Smooth muscle cell (in vitro differentiated cells): ENCODE data around the gene HHEX. TPM values are rescaled to one million over a fixed set of nuclear protein-coding genes. Genes with fewer than 3 reads are reported as not detected.

Experiments
- DNase-seq: peaks from one replicate; lab custom pipeline; 2025; ENCODE audit not compliant: unreplicated experiment; lab: John Stamatoyannopoulos, UW
- H2AFZ ChIP-seq: fragments of 200-600 bp; sonication (generic); 2 replicates; pipeline ENCODE4 v1.6.0; 2016; ENCODE audit warnings: antibody characterized with exemption, low read depth, mild to moderate bottlenecking
- H3F3A ChIP-seq: fragments of 200-600 bp; sonication (generic); 2 replicates; pipeline ENCODE4 v1.6.0; 2017; ENCODE audit warnings: antibody characterized with exemption, low read depth
- H3K27ac ChIP-seq: fragments of 200-600 bp; sonication (generic); 2 replicates; pipeline ENCODE4 v1.5.1; 2016; ENCODE audit warnings: low read depth, mild to moderate bottlenecking
- H3K27me3 ChIP-seq: fragments of 200-600 bp; sonication (generic); 2 replicates; pipeline ENCODE4 v1.6.1; 2016; ENCODE audit warnings: low read depth, mild to moderate bottlenecking
- H3K36me3 ChIP-seq: fragments of 200-600 bp; sonication (generic); 2 replicates; pipeline ENCODE4 v1.5.1; 2016; ENCODE audit warnings: low read depth
- H3K4me1 ChIP-seq: fragments of 200-600 bp; sonication (generic); 2 replicates; pipeline ENCODE4 v1.5.1; 2016; ENCODE audit warnings: low read depth
- H3K4me2 ChIP-seq: fragments of 200-600 bp; sonication (generic); 2 replicates; pipeline ENCODE4 v1.6.0; 2016; ENCODE audit warnings: mild to moderate bottlenecking
- H3K4me3 ChIP-seq: fragments of 200-600 bp; sonication (generic); 2 replicates; pipeline ENCODE4 v1.5.1; 2016; ENCODE audit warnings: mild to moderate bottlenecking
- H3K79me2 ChIP-seq: fragments of 200-600 bp; sonication (generic); 2 replicates; pipeline ENCODE4 v1.6.0; 2016; ENCODE audit warnings: low read depth, mild to moderate bottlenecking
- H3K9ac ChIP-seq: fragments of 200-600 bp; sonication (generic); 2 replicates; pipeline ENCODE4 v1.6.0; 2016; ENCODE audit warnings: low read depth
- H3K9me3 ChIP-seq: fragments of 200-600 bp; sonication (generic); replicated peaks from 2 replicates; pipeline ENCODE4 v1.5.1; 2016; ENCODE audit warnings: low read depth
- H4K20me1 ChIP-seq: fragments of 200-600 bp; sonication (generic); 2 replicates; pipeline ENCODE4 v1.6.0; 2016; ENCODE audit warnings: low read depth
- WGBS: methylation state at CpG from one replicate; pipeline ENCODE4 v1.1.7; 2016; ENCODE audit warnings: low lambda C conversion rate; 5-methylcytosine and 5-hydroxymethylcytosine counted together
- polyA plus RNA-seq: library from polyadenylated mRNA; unstranded; fragments of >200 nt; fragmentation: Nextera tagmentation; extraction: Ambion mirVana; gene quantifications from 2 replicates; pipeline ENCODE4 v1.2.1, GENCODE V29; 2016
- total RNA-seq: library from RNA; depleted of rRNA; stranded (reverse); fragments of >200 nt; gene quantifications from 2 replicates; pipeline ENCODE4 v1.2.3, GENCODE V29; 2014
- TF ChIP-seq, protein P1 (sequence below): fragments of 200-600 bp; sonication (generic); IDR thresholded peaks from 2 replicates; pipeline ENCODE4 v1.5.1; 2017; ENCODE audit warnings: borderline replicate concordance, mild to moderate bottlenecking, antibody characterized with exemption; ENCODE audit not compliant: insufficient read depth, poor library complexity, severe bottlenecking

HHEX gene
- total and polyA plus RNA-seq, 2 experiments from 2014 or later: not detected

DNA sequence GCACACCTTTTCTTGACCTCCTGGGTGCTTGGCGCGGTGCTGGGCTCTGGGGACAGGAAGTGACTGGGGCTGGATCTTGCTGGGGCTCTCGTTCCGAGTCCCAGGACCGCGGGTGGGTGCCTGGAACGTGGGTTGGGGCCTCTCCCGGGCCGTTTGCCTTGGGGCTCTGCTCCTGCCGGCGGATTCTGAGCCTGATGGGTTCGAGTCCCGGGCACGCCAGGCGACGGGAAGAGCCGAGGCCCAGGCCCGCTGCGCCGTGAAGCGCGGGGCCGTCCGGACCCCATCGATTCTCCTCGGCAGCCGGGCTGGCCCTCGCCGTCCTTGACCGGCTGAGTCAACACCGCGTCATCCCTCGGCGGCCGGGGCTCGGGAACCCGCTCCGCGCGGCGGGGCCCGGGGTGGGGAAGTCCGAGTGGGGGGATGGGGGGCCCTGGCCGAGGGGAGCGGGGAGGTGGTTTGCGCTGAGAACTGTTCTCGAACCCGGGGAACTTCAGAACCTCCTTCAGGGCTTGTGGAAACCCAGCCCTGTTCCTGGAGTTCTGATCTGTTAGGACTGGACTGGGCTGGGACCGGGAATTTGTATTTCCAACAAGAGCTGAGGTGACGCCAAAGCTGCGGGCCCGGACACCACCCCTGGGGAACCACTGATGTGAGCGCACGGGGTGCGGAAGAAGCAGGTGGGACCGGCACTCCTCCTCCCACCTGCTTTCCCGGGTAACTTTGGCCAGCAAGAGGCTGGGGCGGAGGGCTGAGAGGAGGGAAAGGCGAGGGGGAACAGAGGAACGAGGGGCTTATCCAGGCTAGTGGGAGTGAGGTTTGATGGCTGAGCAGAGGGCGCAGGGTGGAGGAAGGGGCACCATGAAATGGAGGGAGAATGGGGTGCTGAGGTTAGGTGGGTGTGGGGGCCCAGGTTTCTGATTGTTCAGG, 6.2 kb downstream of the HHEX start:
- Histone ChIP-seq H3K9me3 (no peaks in the 10 kb centered on the region), H3K27ac (no peak overlapping the region), H3K79me2 (no peaks in the 10 kb centered on the region), H4K20me1 (no peaks in the 10 kb centered on the region), H3K4me3 (peak overlapping the region; percentile 44), H3K4me2 (peak overlapping the region; percentile 85), H3K27me3 (peaks cover 60% of the 10 kb centered on the region), H3K4me1 (peaks cover 22% of the 10 kb centered on the region), H2AFZ (peak overlapping the region; percentile 58), H3K36me3 (no peaks in the 10 kb centered on the region), H3K9ac (peak overlapping the region; percentile 36), H3F3A (peaks cover 17% of the 10 kb centered on the region)
- TF ChIP-seq, protein P1, sequence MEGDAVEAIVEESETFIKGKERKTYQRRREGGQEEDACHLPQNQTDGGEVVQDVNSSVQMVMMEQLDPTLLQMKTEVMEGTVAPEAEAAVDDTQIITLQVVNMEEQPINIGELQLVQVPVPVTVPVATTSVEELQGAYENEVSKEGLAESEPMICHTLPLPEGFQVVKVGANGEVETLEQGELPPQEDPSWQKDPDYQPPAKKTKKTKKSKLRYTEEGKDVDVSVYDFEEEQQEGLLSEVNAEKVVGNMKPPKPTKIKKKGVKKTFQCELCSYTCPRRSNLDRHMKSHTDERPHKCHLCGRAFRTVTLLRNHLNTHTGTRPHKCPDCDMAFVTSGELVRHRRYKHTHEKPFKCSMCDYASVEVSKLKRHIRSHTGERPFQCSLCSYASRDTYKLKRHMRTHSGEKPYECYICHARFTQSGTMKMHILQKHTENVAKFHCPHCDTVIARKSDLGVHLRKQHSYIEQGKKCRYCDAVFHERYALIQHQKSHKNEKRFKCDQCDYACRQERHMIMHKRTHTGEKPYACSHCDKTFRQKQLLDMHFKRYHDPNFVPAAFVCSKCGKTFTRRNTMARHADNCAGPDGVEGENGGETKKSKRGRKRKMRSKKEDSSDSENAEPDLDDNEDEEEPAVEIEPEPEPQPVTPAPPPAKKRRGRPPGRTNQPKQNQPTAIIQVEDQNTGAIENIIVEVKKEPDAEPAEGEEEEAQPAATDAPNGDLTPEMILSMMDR: no peak
- WGBS: 14% methylated on average over 39 of the region's 61 CpGs
- peak; percentile 37 for DNase-seq

DNA sequence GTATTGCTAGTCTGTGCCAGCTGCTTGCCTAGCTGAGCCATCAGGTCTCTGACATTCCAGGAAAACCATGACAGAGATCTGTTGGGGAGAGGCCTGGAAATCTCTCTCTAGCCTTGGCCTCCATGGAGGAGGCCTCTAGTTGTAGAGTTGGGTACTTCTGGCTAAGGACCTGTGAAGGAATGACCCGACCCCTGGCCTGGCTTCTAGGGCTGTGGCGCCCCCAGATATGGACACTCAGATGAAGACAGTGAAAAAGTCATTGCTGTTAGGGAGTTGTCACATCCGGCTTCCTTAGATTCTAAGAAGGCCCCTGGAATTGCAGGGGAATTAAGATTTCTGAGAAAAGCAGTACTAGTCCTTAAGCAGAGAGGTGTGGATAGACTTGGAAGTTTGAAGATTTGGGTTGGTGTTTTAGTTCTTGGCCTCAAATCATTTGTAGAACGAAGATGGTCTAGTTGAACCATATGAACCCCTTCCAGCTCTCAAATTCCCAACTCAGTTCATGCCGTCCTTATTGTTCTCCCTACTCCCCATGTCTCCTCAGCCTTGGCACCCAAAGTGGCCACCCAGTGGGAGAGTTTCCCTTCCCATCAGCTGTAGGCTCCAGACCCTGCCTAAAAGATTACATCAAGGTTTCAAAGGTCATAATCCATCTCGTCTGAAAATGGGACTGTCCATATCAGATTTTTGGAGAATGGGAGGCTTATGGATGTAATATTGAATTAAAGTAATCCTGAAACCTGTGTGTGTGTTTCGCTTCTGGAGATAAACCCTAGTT, 7.0 kb downstream of the HHEX start:
- Histone ChIP-seq H2AFZ (no peak overlapping the region), H3K4me3 (no peak overlapping the region), H3K4me1 (peaks cover 14% of the 10 kb centered on the region), H3K27ac (no peak overlapping the region), H3K9me3 (no peaks in the 10 kb centered on the region), H3K27me3 (peaks cover 52% of the 10 kb centered on the region), H3F3A (peaks cover 17% of the 10 kb centered on the region), H3K4me2 (no peak overlapping the region), H4K20me1 (no peaks in the 10 kb centered on the region), H3K9ac (no peak overlapping the region), H3K36me3 (no peaks in the 10 kb centered on the region), H3K79me2 (no peaks in the 10 kb centered on the region)
- TF ChIP-seq, protein P1: no peak
- 85% methylated on average over 7 of the region's 7 CpGs for WGBS
- no peak for DNase-seq

DNA sequence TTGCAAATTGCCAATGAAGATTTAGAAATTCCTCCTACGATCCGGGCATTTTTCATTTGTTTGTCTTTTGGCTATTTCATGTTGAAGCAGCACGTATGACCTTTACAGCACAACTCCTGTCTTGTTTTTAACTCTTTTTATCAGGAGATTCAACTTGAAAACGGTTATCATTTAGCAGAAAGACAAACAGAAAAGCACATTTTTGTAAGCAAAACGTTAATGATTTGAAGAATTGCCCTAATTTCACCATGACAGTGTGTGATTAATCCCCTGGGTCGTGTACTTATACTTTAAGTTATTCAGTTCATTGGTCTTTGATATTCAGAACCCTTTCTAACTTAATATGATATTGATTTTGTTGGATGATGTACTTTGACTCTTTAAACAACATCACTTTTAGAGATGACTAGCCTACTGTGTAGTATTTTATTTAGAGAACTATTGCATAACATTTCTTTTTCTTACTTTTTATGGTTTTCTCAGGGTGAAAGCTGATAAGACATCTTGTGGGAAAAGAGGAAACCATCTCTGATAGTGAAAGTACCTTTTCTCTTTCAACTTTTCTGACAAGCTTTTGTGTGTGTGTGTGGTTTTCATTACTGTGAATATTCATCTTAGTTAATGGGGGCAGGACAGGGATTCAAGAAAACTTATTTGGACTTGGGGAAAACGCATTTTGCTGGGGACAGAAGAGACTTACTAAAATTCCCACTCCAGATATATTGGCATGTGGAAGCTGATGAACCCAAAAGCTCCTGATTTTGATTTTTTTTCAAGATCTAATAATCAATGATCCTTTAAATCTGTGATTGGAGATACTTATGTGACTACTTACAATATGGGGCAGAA, 8.1 kb downstream of the HHEX start:
- peaks cover 17% of the 10 kb centered on the region for H3F3A ChIP-seq
- H3K9me3 ChIP-seq: no peaks in the 10 kb centered on the region
- no peak for DNase-seq
- H3K4me2 ChIP-seq: no peak overlapping the region
- TF ChIP-seq, protein P1: no peak
- no peaks in the 10 kb centered on the region for H3K79me2 ChIP-seq
- peaks cover 48% of the 10 kb centered on the region for H3K27me3 ChIP-seq
- no peak overlapping the region for H3K9ac ChIP-seq
- peaks cover 6% of the 10 kb centered on the region for H3K4me1 ChIP-seq
- H2AFZ ChIP-seq: no peak overlapping the region
- H3K36me3 ChIP-seq: no peaks in the 10 kb centered on the region
- no peak overlapping the region for H3K27ac ChIP-seq
- H3K4me3 ChIP-seq: no peak overlapping the region
- 76% methylated on average over 7 of the region's 7 CpGs for WGBS
- no peaks in the 10 kb centered on the region for H4K20me1 ChIP-seq
